AG20443 (cell line): ENCODE results near the gene RNF5.
A peak's percentile ranks its signal among the peaks of the same experiment; 100 is the strongest.

Experiments used
- DNase-seq: peaks from one replicate; pipeline ENCODE4 v3.0.0; 2012; ENCODE audit warnings: low spot score, mixed read lengths

Gene RNF5

DNA sequence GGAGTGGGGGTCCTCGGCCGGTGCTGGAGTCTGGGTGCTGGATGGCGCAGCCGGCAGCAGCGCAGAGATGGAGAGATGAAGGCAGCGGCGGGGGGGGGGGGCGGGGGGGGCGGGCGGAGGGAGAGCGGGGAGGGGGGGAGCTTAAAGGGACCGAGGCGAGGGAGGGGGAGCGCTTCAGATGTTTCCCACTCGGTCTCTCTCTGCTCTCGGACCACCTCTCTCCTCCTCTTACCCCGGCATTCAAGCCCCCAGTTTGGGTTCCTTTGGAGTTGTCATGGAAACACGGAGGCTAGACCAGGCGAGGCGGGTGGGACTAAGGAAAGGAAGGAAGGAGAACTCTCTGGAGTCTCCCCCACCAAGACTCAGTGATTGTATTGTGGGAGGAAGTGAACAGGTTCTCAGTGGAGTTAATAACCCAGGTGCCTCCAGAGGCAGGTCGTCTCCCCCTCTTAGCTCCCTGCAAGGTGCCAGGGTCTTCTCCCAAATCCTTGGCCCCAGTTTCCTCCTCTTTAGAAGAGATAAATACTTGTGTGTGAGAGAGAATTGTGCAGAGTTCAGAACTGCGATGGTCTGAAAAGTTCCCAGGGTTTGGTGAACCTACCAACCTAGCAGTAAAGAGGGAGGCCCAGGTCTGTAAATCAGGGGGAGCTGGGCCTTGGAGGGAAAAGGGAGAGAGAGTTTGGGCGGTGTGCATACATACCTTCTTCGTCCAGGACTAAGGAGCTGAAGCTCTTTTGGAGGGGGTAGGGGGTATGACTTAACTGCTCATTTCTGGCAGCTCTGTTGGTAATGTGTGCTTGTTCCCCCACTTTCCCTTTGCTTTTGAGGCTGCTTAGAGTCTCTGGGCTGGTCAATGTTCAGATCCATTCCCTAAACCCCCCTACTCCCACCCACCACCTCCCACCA lies 26.1 kb upstream of the RNF5 start, which contains the start of gene PRRT1:
TSS of gene PRRT1 (minus strand) at position 77 of the 906 bp plus-strand sequence. CDS start 112 bp downstream, outside the sequence.
- peak; percentile 68 for DNase-seq

DNA sequence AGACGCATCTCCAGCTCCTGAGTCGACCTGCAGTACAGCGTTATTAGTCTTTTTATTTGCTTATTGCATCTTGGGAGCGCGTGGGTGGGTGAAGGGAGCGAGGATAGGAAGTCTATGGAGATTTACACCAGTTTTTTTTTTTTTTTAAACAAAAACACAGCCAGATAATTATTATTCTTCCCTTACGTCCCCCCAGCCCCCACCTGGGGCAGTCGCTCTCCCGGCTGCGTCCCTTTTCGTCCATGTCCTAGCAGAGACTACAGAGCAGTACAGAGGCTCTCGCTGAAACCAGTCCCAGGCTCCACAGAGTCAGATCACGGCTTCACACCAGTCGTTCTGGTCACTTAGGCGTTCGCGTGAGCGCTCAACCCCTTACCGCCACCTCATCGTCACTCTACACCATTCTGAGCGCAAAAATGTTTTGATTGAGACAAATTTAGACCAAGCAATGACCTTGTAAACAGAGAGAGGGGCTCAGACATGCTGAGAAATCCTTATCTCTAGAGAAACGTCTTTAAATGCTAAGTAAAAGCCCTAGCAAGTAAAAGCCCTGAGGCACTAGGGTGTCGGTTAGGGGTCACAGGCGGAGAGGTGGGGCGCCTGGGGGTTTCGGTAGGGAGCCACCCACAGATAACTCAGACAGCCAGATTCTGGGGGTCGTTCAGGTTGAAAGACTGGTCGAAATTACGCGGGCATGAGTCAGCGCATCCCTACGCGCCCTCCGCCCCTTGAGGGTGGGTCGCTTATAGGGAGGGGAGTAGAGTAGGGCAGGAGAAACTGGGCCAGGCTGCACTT lies 25.2 kb upstream of the RNF5 start:
- peak; percentile 54 for DNase-seq

- peak; percentile 91 for DNase-seq
Observed at GRCh38 chr6:32153564-32154513, 24.4 kb upstream of the RNF5 start, which contains the start of gene PPT2. TSS of gene PPT2 (plus strand) at chr6:32154141. CDS start at chr6:32154595, 454 bp downstream.

- peak; percentile 68 for DNase-seq
Observed at GRCh38 chr6:32154514-32155161, 23.6 kb upstream of the RNF5 start.

DNA sequence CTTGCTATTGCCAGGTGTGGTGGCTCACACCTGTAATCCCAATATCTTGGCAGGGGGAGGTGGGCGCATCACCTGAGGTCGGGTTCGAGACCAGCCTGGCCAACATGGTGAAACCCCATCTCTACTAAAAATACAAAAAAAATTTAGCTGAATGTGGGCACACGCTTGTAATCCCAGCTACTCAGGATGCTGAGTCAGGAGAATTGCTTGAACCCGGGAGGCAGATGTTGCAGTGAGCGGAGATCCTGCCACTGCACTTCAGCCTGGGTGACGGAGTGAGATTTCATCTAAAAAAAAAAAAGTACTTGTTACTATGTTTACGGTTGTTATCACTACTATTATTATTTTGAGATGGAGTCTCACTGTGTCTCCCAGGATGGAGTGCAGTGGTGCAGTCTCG lies 21.3 kb upstream of the RNF5 start:
- no peak for DNase-seq

DNA sequence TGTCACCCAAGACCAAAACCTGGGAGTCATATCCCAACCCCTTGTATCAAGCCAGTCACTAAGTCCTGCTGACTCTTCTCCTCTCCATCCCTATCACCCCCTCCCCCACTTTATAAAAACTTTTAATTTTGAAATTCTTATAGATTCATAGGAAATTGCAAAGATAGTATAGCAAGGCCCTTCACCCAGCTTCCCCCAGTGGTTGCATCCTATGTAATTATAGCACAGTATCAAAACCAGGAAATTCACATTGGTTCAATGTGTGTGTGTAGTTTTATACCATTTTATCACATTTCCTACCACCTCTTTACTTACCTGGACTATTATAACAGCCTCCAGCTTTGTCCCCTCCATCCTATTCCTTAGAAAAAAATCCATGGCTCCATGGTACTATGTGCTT lies 20.2 kb upstream of the RNF5 start:
- DNase-seq: no peak

DNA sequence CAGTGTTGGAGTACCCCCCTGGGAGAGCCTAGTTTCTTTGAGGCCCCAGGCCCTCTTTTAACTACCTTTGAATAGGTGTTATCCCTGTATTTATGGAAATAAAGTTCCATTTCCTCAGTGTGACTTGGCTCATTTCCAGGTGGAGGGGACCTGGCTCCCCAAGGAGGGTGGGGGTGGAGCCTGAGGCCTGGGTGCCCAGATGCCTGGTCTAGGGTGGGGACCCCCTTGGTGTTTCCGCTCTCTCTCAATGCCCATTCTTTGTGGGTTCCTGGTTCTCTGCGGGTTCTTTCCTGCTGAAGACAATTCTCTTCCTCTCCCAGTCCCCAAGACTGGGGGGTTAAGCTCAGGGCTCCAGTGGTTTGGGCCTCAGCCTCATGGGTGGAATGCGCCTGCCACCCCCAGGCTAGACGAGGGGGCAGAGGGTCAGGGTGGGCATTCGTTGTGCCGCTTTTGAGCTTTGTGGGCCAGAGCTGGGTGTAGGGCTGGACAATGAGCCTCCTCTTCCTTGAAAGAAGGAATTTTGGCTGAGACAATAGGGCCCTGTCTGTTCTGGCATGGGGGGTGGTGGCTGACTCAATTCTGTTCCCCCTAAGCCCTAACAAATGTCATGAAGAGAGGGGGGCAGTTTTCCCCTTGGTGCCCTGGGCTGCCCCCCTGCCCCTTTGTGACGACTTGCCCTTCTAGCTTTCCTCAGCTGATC lies 14.5 kb upstream of the RNF5 start:
- DNase-seq: no peak

GRCh38 chr6:32164295-32164694 lies 13.9 kb upstream of the RNF5 start, which contains the start of gene EGFL8:
TSS of gene EGFL8 (plus strand) at chr6:32164595. CDS start at chr6:32166166, 1,571 bp downstream.
- no peak for DNase-seq

DNA sequence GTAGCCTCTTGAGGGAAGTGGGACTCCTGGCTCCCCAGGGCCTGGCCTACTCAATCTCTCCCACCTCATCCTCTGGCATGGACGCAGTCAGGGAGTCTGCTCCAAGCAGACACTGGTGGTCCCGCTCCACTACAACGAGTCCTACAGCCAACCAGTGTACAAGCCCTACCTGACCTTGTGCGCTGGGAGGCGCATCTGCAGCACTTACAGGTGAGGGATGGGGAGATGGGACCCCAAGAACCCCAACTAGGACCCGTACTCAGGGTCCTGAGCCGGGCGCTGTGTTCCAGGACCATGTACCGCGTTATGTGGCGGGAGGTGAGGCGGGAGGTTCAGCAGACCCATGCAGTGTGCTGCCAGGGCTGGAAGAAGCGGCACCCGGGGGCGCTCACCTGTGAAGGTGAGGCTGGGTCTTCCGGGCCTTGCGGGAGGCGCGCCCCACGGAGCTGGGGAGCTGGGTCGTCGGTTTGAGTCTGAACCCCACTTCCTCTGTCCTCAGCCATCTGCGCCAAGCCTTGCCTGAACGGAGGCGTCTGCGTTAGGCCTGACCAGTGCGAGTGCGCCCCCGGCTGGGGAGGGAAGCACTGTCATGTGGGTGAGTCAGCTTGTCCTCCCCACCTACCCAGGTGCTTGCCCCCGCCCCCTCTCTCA lies 11.7 kb upstream of the RNF5 start:
- DNase-seq: no peak

GRCh38 chr6:32167154-32167760 lies 10.9 kb upstream of the RNF5 start:
- DNase-seq: no peak

- no peak for DNase-seq
Observed at GRCh38 chr6:32167761-32168262, 10.4 kb upstream of the RNF5 start.

DNA sequence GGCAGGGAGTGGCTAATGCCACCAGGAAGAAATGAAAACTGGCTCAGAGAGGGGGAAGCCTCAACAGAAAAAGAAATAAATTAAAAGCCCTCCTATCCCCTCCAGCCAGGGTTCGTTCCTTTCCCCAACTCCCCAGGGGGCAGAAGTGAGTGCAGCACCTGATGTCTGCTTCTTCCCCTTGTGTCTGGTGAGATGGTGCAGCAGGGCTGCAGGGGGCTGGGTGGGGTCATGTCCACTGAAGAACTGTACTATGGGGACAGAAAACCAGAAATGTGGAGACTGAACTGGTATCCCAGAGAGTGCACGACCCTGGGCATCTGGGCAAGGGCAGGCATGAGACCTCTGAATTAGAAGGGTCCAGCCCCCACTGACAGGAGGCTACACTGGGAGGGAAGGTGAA lies 9.9 kb upstream of the RNF5 start:
- no peak for DNase-seq

- peak; percentile 33 for DNase-seq
Observed at GRCh38 chr6:32168807-32169591, 9.2 kb upstream of the RNF5 start.

GRCh38 chr6:32170294-32170693 lies 7.9 kb upstream of the RNF5 start:
- no peak for DNase-seq

DNA sequence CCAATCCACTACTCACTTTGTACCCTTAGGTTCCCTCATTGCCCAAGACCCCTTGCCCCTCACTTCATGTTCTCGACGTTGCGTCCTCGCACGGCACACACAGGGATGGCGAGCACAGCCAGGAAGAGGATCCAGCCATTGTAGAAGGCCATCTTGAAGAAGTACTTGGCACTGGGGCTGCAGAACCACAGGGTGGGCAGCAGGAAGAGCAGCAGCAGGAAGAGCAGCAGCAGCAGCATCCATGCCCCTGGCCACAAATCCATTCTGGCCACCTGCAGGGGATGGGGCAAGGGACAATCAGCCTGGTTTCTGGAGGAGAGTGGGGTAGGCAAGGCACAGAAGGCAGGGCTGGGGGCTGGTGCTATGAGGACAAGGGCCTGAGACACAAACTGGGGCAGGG lies 7.0 kb upstream of the RNF5 start:
- no peak for DNase-seq

GRCh38 chr6:32173051-32173727 lies 5.0 kb upstream of the RNF5 start:
- DNase-seq: no peak

DNA sequence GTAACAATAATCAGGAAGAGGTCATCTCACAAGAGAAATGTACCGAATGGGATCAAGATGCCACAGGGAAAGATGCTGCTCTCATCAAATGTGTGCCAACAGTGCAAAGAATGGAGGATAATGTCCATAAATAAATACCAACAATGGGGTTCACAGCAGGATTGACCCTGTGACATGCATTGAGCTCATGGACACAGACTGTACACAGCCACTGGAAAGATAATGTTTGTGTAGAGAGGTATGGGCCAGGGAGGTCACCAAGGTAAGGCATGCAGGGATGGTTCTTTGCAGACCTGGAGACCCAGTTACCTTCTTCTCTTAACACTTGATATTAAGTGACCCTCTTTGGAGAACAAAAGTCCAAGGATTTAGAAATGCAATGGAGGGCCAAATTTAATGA lies 3.8 kb upstream of the RNF5 start:
- no peak for DNase-seq

GRCh38 chr6:32175322-32175710 lies 2.9 kb upstream of the RNF5 start:
- DNase-seq: no peak
